Ishikawa (cell line): Measurements from ENCODE around the gene OGFR.
A peak's percentile ranks its signal among the peaks of the same experiment; 100 is the strongest.

Experiments
- CEBPB ChIP-seq: IDR thresholded peaks from 2 replicates; pipeline ENCODE4 v1.6.1; 2012
- CREB1 ChIP-seq: IDR thresholded peaks from 2 replicates; pipeline ENCODE4 v1.6.1; 2012; ENCODE audit warnings: low read depth
- EGR1 ChIP-seq: IDR thresholded peaks from 2 replicates; pipeline ENCODE4 v1.6.1; 2012
- EP300 ChIP-seq: IDR thresholded peaks from 2 replicates; pipeline ENCODE4 v1.6.1; 2012; ENCODE audit warnings: borderline replicate concordance
- FOXM1 ChIP-seq: IDR thresholded peaks from 2 replicates; pipeline ENCODE4 v1.6.1; 2012; ENCODE audit warnings: low read depth, borderline replicate concordance
- NFIC ChIP-seq: IDR thresholded peaks from 2 replicates; pipeline ENCODE4 v1.6.1; 2012
- RAD21 ChIP-seq: IDR thresholded peaks from 2 replicates; pipeline ENCODE4 v1.6.1; 2012; ENCODE audit warnings: low read depth
- TAF1 ChIP-seq: IDR thresholded peaks from 2 replicates; pipeline ENCODE4 v1.6.1; 2012; ENCODE audit warnings: low read depth, mild to moderate bottlenecking
- TCF12 ChIP-seq: IDR thresholded peaks from 2 replicates; pipeline ENCODE4 v1.6.1; 2012; ENCODE audit warnings: low read depth
- TEAD4 ChIP-seq: IDR thresholded peaks from 2 replicates; pipeline ENCODE4 v1.6.1; 2012
- YY1 ChIP-seq: IDR thresholded peaks from 2 replicates; pipeline ENCODE4 v1.6.1; 2012; ENCODE audit warnings: low read depth
- ZBTB7A ChIP-seq: IDR thresholded peaks from 2 replicates; pipeline ENCODE4 v1.6.1; 2012; ENCODE audit warnings: low read depth
- TF ChIP-seq, protein P1 (sequence below): IDR thresholded peaks from 2 replicates; pipeline ENCODE4 v1.6.1; 2012
- TF ChIP-seq, protein P2 (sequence below): IDR thresholded peaks from 2 replicates; pipeline ENCODE4 v1.6.1; 2012
- TF ChIP-seq, protein P3 (sequence below): IDR thresholded peaks from 2 replicates; pipeline ENCODE4 v1.6.1; 2012; ENCODE audit warnings: low read depth, mild to moderate bottlenecking

Gene OGFR

DNA sequence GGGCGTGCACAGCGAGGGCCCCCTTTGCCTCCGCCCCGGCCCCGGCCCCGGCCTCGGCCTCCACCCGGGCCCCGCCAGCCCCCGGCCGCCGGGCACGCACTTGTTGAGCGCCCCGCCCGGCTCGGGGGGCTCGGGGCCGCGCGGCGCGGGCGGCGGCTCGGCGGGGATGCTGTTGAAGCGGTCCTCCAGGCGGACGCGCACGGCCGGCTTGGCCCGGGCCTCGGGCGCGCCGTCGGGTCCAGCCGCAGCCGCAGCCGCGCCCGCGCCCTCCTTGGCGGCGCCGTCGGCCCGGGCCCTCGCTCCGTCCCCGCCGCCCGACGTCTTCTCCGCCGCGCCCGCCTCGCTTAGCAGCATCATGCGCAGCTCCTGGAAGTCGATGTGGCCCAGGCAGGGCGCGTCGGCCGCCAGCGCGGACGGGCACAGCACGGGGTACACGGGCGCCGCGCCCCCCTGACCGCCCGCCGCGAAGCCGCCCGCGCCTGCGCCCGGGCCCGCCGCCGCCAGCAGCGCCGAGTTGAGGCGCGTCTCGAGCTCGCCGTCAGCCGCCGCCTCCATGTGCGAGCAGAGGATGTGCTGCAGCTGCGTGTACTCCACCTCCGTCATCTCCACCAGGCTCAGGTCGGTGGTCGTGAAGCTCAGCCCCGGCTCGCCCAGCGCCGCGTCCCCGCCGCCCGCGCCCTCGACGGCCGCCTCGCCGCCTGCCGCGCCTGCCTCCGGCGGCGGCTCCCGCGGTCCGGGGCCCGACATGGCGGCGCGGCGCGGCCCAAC is 56.5 kb downstream of the OGFR start:
- TF ChIP-seq TCF12, result 0 out of 2 replicates have a peak, but pooled peaks have one; percentile 3
- TF ChIP-seq EGR1, result no peak
- TF ChIP-seq EP300, result peak; percentile 6; the same call in 1 of the 2 replicates

DNA sequence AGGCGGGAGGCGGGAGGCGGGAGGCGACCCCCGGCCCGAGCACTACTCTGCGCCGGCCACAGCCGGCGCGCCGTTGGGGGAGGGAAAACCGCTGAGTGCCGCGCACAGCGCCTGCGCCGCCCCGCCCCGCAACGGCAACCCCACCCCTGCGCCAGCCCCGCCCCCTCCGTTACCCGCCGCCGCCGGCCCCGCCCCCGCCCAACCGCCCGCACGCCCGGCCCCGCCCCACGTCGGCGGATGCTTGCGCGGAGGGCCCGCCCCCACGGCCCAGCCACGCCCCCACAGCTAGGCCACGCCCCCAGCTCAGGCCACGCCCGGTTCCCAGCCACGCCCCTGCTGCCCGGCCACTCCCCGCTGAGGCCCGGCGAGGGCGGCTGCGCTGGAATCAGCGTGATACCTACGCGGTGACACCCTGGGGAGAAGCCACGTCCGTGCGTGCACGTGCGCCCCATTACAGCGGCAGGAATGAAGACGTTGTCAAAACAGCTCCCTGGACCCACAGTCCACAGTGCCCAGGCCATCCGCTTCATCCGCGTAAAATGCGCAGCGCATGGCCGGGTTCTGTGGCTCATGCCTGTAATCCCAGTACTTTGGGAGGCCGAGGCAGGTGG is 57.2 kb downstream of the OGFR start, which contains the start of gene TCFL5:
TSS of gene TCFL5 (minus strand) at position 97 of the 611 bp plus-strand sequence. CDS start 152 bp downstream, outside the sequence.
- TF ChIP-seq RAD21, result no peak
- no peak for TF ChIP-seq FOXM1
- TF ChIP-seq, protein P1, sequence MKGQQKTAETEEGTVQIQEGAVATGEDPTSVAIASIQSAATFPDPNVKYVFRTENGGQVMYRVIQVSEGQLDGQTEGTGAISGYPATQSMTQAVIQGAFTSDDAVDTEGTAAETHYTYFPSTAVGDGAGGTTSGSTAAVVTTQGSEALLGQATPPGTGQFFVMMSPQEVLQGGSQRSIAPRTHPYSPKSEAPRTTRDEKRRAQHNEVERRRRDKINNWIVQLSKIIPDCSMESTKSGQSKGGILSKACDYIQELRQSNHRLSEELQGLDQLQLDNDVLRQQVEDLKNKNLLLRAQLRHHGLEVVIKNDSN, result peak; percentile 58
- no peak for TF ChIP-seq ZBTB7A
- peak; percentile 39; the same call in 1 of the 2 replicates for TF ChIP-seq TAF1
- no peak for TF ChIP-seq CREB1
- no peak for TF ChIP-seq NFIC
- no peak for TF ChIP-seq YY1
- TF ChIP-seq TEAD4, result peak; percentile 33; the same call in 1 of the 2 replicates
- 0 out of 2 replicates have a peak, but pooled peaks have one; percentile 41 for TF ChIP-seq TCF12
- TF ChIP-seq, protein P2, sequence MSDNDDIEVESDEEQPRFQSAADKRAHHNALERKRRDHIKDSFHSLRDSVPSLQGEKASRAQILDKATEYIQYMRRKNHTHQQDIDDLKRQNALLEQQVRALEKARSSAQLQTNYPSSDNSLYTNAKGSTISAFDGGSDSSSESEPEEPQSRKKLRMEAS, result peak; percentile 100
- no peak for TF ChIP-seq CEBPB
- TF ChIP-seq, protein P3, sequence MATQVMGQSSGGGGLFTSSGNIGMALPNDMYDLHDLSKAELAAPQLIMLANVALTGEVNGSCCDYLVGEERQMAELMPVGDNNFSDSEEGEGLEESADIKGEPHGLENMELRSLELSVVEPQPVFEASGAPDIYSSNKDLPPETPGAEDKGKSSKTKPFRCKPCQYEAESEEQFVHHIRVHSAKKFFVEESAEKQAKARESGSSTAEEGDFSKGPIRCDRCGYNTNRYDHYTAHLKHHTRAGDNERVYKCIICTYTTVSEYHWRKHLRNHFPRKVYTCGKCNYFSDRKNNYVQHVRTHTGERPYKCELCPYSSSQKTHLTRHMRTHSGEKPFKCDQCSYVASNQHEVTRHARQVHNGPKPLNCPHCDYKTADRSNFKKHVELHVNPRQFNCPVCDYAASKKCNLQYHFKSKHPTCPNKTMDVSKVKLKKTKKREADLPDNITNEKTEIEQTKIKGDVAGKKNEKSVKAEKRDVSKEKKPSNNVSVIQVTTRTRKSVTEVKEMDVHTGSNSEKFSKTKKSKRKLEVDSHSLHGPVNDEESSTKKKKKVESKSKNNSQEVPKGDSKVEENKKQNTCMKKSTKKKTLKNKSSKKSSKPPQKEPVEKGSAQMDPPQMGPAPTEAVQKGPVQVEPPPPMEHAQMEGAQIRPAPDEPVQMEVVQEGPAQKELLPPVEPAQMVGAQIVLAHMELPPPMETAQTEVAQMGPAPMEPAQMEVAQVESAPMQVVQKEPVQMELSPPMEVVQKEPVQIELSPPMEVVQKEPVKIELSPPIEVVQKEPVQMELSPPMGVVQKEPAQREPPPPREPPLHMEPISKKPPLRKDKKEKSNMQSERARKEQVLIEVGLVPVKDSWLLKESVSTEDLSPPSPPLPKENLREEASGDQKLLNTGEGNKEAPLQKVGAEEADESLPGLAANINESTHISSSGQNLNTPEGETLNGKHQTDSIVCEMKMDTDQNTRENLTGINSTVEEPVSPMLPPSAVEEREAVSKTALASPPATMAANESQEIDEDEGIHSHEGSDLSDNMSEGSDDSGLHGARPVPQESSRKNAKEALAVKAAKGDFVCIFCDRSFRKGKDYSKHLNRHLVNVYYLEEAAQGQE, result no peak
- TF ChIP-seq EP300, result peak; percentile 8; the same call in 1 of the 2 replicates
